ENCODE data around the gene ANKRD11. TPM values are rescaled to one million over a fixed set of nuclear protein-coding genes. Genes with fewer than 3 reads are reported as not detected.
"Not testable (repeated sequence)": the region's sequence is repeated elsewhere in the genome, so short reads cannot be mapped to it uniquely, and the experiment has no call there.

The ANKRD11 gene
- total RNA-seq, 1 donor from 2014 or later: 165 TPM

DNA sequence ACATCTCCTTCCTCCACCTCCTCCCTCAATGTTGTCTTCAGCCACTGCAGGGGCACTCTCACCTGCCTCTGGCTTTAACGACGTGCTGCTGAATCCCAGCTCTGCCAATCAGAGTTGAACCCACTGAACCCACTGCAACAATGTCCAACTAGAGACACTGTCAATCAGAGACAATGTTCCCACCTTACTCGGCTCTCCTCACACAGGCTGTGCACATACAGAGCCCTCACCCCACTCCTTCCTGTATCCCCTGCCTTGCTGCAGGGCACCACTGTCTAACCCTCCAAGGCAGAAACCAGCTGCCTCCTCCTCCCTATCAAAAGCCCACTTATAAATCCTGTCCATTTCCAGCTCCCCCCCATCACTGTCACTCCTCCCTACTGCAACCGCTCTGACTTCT lies 58.7 kb downstream of the ANKRD11 start:
- H3K36me3 Mint-ChIP-seq (ENCODE audit: low read depth, unreplicated experiment): peaks cover 20% of the 10 kb centered on the region
- DNase-seq (ENCODE audit: low spot score): no peak
- TF ChIP-seq CTCF (IDR thresholded peaks at IDR 0.05; ENCODE audit: unreplicated experiment): no peak
- H3K9me3 Mint-ChIP-seq (ENCODE audit: unreplicated experiment): no peaks in the 10 kb centered on the region
- H3K4me1 Mint-ChIP-seq (ENCODE audit: unreplicated experiment): peaks cover 28% of the 10 kb centered on the region
- peaks cover 6% of the 10 kb centered on the region for H3K27me3 Mint-ChIP-seq (ENCODE audit: unreplicated experiment)
- no peak overlapping the region for H3K4me3 Mint-ChIP-seq (ENCODE audit: unreplicated experiment)
- no peak overlapping the region for H3K27ac Mint-ChIP-seq (ENCODE audit: unreplicated experiment)

DNA sequence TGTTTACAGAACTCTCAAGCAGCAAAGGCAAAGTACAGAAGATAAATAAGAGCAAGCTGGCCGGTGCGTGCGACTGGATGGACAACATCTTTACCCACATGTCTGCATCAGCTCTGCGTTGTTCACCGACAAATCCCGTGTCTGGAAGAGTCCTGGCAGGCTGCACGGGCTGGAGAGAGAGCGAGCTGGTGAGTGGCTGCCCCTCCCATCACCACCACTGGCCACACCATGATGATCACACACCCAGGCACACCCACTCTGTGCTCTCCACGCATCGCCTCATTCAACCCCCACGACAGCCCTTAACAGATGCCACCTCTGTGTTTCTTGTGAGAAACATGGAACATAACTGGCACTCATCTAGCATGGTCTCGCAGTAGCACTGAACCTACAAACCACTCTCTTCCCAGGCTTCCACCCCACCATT lies 59.2 kb downstream of the ANKRD11 start:
- Mint-ChIP-seq H3K27ac (ENCODE audit: unreplicated experiment) (no peak overlapping the region), H3K36me3 (ENCODE audit: low read depth, unreplicated experiment) (peaks cover 20% of the 10 kb centered on the region), H3K4me3 (ENCODE audit: unreplicated experiment) (no peak overlapping the region), H3K27me3 (ENCODE audit: unreplicated experiment) (peaks cover 7% of the 10 kb centered on the region), H3K4me1 (ENCODE audit: unreplicated experiment) (peaks cover 32% of the 10 kb centered on the region), H3K9me3 (ENCODE audit: unreplicated experiment) (no peaks in the 10 kb centered on the region)
- no peak for DNase-seq (ENCODE audit: low spot score)
- no peak for TF ChIP-seq CTCF (IDR thresholded peaks at IDR 0.05; ENCODE audit: unreplicated experiment)

GRCh38 chr16:89430436-89431157 lies 59.8 kb downstream of the ANKRD11 start:
- Mint-ChIP-seq H3K27me3 (ENCODE audit: unreplicated experiment) (peaks cover 7% of the 10 kb centered on the region), H3K4me3 (ENCODE audit: unreplicated experiment) (no peak overlapping the region)

DNA sequence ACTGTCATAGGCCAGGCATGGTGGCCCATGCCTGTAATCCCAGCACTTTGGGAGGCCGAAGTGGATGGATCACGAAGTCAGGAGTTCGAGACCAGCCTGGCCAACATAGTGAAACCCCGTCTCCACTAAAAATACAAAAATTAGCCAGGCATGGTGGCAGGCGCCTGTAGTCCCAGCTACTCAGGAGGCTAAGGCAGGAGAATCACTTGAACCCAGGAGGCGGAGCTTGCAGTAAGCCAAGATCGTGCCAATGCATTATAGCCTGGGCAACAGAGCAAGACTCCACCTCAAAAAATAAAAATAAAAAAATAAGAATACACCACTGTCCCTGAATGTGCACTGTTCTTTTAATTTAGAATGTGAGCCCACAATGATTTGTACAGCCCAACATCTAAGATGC lies 61.8 kb downstream of the ANKRD11 start:
- H3K27me3 Mint-ChIP-seq (ENCODE audit: unreplicated experiment): not testable (repeated sequence)

More at GRCh38 chr16:89430436-89431157, 59.8 kb downstream of the ANKRD11 start:
- TF ChIP-seq CTCF (IDR thresholded peaks at IDR 0.05; ENCODE audit: unreplicated experiment): no peak
- Mint-ChIP-seq H3K27ac (ENCODE audit: unreplicated experiment) (peak overlapping the region; percentile 50), H3K4me1 (ENCODE audit: unreplicated experiment) (peaks cover 34% of the 10 kb centered on the region), H3K9me3 (ENCODE audit: unreplicated experiment) (no peaks in the 10 kb centered on the region), H3K36me3 (ENCODE audit: low read depth, unreplicated experiment) (peaks cover 17% of the 10 kb centered on the region)
- DNase-seq (ENCODE audit: low spot score): no peak

GRCh38 chr16:89426736-89427530 lies 63.4 kb downstream of the ANKRD11 start:
- no peak for TF ChIP-seq CTCF (IDR thresholded peaks at IDR 0.05; ENCODE audit: unreplicated experiment)
- peak overlapping the region; percentile 22 for H3K4me3 Mint-ChIP-seq (ENCODE audit: unreplicated experiment)
- DNase-seq (ENCODE audit: low spot score): no peak
- peaks cover 44% of the 10 kb centered on the region for H3K4me1 Mint-ChIP-seq (ENCODE audit: unreplicated experiment)
- peaks cover 6% of the 10 kb centered on the region for H3K36me3 Mint-ChIP-seq (ENCODE audit: low read depth, unreplicated experiment)
- peaks cover 5% of the 10 kb centered on the region for H3K27me3 Mint-ChIP-seq (ENCODE audit: unreplicated experiment)
- peak overlapping the region; percentile 83 for H3K27ac Mint-ChIP-seq (ENCODE audit: unreplicated experiment)
- no peaks in the 10 kb centered on the region for H3K9me3 Mint-ChIP-seq (ENCODE audit: unreplicated experiment)

More for the DNA sequence above, 61.8 kb downstream of the ANKRD11 start:
- not testable (repeated sequence) for H3K9me3 Mint-ChIP-seq (ENCODE audit: unreplicated experiment); H3K27ac Mint-ChIP-seq (ENCODE audit: unreplicated experiment); H3K36me3 Mint-ChIP-seq (ENCODE audit: low read depth, unreplicated experiment); DNase-seq (ENCODE audit: low spot score); H3K4me3 Mint-ChIP-seq (ENCODE audit: unreplicated experiment)
- peaks cover 32% of the 10 kb centered on the region for H3K4me1 Mint-ChIP-seq (ENCODE audit: unreplicated experiment)
